ENCODE results near the gene MAP3K5. TPM values are rescaled to one million over a fixed set of nuclear protein-coding genes. Genes with fewer than 3 reads are reported as not detected.
A peak's percentile ranks its signal among the peaks of the same experiment; 100 is the strongest.

MAP3K5 gene
- total and polyA plus RNA-seq, 2 donors (not counting 1 experiment from before 2014, with no cell fraction given), result 10.9 to 62.6 TPM

- Histone ChIP-seq H3K27me3 (ENCODE audit: control insufficient read depth, insufficient read depth, low read length) (no peaks in the 10 kb centered on the region), H3K9ac (ENCODE audit: insufficient read depth, low read length) (no peak overlapping the region), H3K4me3 (replicated peaks in 1 of 4; ENCODE audit: control extremely low read depth in 1 of 4, insufficient read depth in 1 of 4, low read depth in 3 of 4, low read length in 4 of 4) (no peak overlapping the region), H3K36me3 (ENCODE audit: control insufficient read depth, insufficient read depth, low read length) (no peaks in the 10 kb centered on the region), H3K27ac (ENCODE audit: insufficient read depth, low read length) (no peak overlapping the region), H4K20me1 (ENCODE audit: control insufficient read depth, extremely low read depth, insufficient read depth, low read length) (no peaks in the 10 kb centered on the region), H3K4me2 (ENCODE audit: extremely low read depth, insufficient read depth, low read length) (no peak overlapping the region), H3K79me2 (ENCODE audit: control insufficient read depth, insufficient read depth, low read length) (no peaks in the 10 kb centered on the region), H3K9me3 (ENCODE audit: control insufficient read depth, insufficient read depth, low read depth, low read length) (no peaks in the 10 kb centered on the region), H2AFZ (ENCODE audit: low read length) (no peak overlapping the region), H3K4me1 (ENCODE audit: control insufficient read depth, extremely low read depth, insufficient read depth, low read length) (no peaks in the 10 kb centered on the region)
- DNase-seq (ENCODE audit: low read depth in 2 of 2), result peak in 1 of 2 donors; percentile 74
- no peak for TF ChIP-seq EZH2 (IDR thresholded peaks at IDR 0.05; ENCODE audit: low read length, missing control alignments)
- TF ChIP-seq CTCF (conservative IDR thresholded peaks at IDR 0.05 in 1 of 2, IDR thresholded peaks at IDR 0.05 in 1 of 2; ENCODE audit: low read depth in 1 of 2, low read length in 2 of 2), result no peak
Measured at GRCh38 chr6:136811272-136811671, 19.0 kb upstream of the MAP3K5 start.

GRCh38 chr6:136809091-136809860 lies 17.0 kb upstream of the MAP3K5 start:
- Histone ChIP-seq H3K4me3 (replicated peaks in 1 of 4; ENCODE audit: control extremely low read depth in 1 of 4, insufficient read depth in 1 of 4, low read depth in 3 of 4, low read length in 4 of 4) (no peak overlapping the region), H3K4me1 (ENCODE audit: control insufficient read depth, extremely low read depth, insufficient read depth, low read length) (no peaks in the 10 kb centered on the region), H3K27ac (ENCODE audit: insufficient read depth, low read length) (no peak overlapping the region), H3K9ac (ENCODE audit: insufficient read depth, low read length) (no peak overlapping the region), H3K36me3 (ENCODE audit: control insufficient read depth, insufficient read depth, low read length) (no peaks in the 10 kb centered on the region), H3K79me2 (ENCODE audit: control insufficient read depth, insufficient read depth, low read length) (no peaks in the 10 kb centered on the region), H3K9me3 (ENCODE audit: control insufficient read depth, insufficient read depth, low read depth, low read length) (no peaks in the 10 kb centered on the region), H3K27me3 (ENCODE audit: control insufficient read depth, insufficient read depth, low read length) (no peaks in the 10 kb centered on the region), H3K4me2 (ENCODE audit: extremely low read depth, insufficient read depth, low read length) (no peak overlapping the region), H2AFZ (ENCODE audit: low read length) (no peak overlapping the region), H4K20me1 (ENCODE audit: control insufficient read depth, extremely low read depth, insufficient read depth, low read length) (no peaks in the 10 kb centered on the region)
- no peak for TF ChIP-seq CTCF (conservative IDR thresholded peaks at IDR 0.05 in 1 of 2, IDR thresholded peaks at IDR 0.05 in 1 of 2; ENCODE audit: low read depth in 1 of 2, low read length in 2 of 2)
- no peak for TF ChIP-seq EZH2 (IDR thresholded peaks at IDR 0.05; ENCODE audit: low read length, missing control alignments)
- DNase-seq (ENCODE audit: low read depth in 2 of 2), result no peak

- Histone ChIP-seq H3K4me1 (ENCODE audit: control insufficient read depth, extremely low read depth, insufficient read depth, low read length) (no peaks in the 10 kb centered on the region), H3K27me3 (ENCODE audit: control insufficient read depth, insufficient read depth, low read length) (no peaks in the 10 kb centered on the region), H2AFZ (ENCODE audit: low read length) (no peak overlapping the region), H3K4me3 (replicated peaks in 1 of 4; ENCODE audit: control extremely low read depth in 1 of 4, insufficient read depth in 1 of 4, low read depth in 3 of 4, low read length in 4 of 4) (no peak overlapping the region), H4K20me1 (ENCODE audit: control insufficient read depth, extremely low read depth, insufficient read depth, low read length) (no peaks in the 10 kb centered on the region), H3K36me3 (ENCODE audit: control insufficient read depth, insufficient read depth, low read length) (no peaks in the 10 kb centered on the region), H3K79me2 (ENCODE audit: control insufficient read depth, insufficient read depth, low read length) (no peaks in the 10 kb centered on the region), H3K9ac (ENCODE audit: insufficient read depth, low read length) (no peak overlapping the region), H3K4me2 (ENCODE audit: extremely low read depth, insufficient read depth, low read length) (no peak overlapping the region), H3K9me3 (ENCODE audit: control insufficient read depth, insufficient read depth, low read depth, low read length) (no peaks in the 10 kb centered on the region), H3K27ac (ENCODE audit: insufficient read depth, low read length) (no peak overlapping the region)
- TF ChIP-seq CTCF (conservative IDR thresholded peaks at IDR 0.05 in 1 of 2, IDR thresholded peaks at IDR 0.05 in 1 of 2; ENCODE audit: low read depth in 1 of 2, low read length in 2 of 2) (no peak), EZH2 (IDR thresholded peaks at IDR 0.05; ENCODE audit: low read length, missing control alignments) (no peak)
- no peak for DNase-seq (ENCODE audit: low read depth in 2 of 2)
Measured at GRCh38 chr6:136803608-136804007, 11.3 kb upstream of the MAP3K5 start.
